Esophagus (tissue), 2 donors: Measurements from ENCODE around the gene NQO1. TPM values are rescaled to one million over a fixed set of nuclear protein-coding genes. Genes with fewer than 3 reads are reported as not detected.
"Not testable (repeated sequence)": the region's sequence is repeated elsewhere in the genome, so short reads cannot be mapped to it uniquely, and the experiment has no call there.

Source experiments
- H3K27ac ChIP-seq, 2 donors: one replicate each; pipeline ENCODE4 v1.5.1; 2013; ENCODE audit warnings: low read depth in 2 of 2, mild to moderate bottlenecking in 2 of 2, inconsistent platforms in 1 of 2, low read length in 1 of 2, moderate library complexity in 1 of 2
- H3K27me3 ChIP-seq, 2 donors: one replicate each; pipeline ENCODE4 v1.6.1; 2013; ENCODE audit warnings: low read length in 2 of 2, control low read depth in 1 of 2, mild to moderate bottlenecking in 1 of 2; ENCODE audit not compliant: insufficient read depth in 2 of 2, control insufficient read depth in 1 of 2
- H3K36me3 ChIP-seq, 2 donors: one replicate each; pipeline ENCODE4 v1.6.1; 2013; ENCODE audit warnings: low read length in 1 of 2; ENCODE audit not compliant: control insufficient read depth in 2 of 2, insufficient read depth in 2 of 2
- H3K4me1 ChIP-seq, 2 donors: one replicate each; pipeline ENCODE4 v1.6.1; 2013; ENCODE audit warnings: low read length in 1 of 2; ENCODE audit not compliant: control insufficient read depth in 2 of 2, insufficient read depth in 2 of 2
- H3K4me3 ChIP-seq, 2 donors: one replicate each; pipeline ENCODE4 v1.5.1; 2013; ENCODE audit warnings: low read length in 2 of 2, mild to moderate bottlenecking in 2 of 2, low read depth in 1 of 2, moderate library complexity in 1 of 2
- H3K9me3 ChIP-seq, 2 donors: one replicate each; pipeline ENCODE4 v1.6.1; 2013; ENCODE audit warnings: mild to moderate bottlenecking in 2 of 2, low read depth in 1 of 2, low read length in 1 of 2, moderate library complexity in 1 of 2; ENCODE audit not compliant: control insufficient read depth in 2 of 2, insufficient read depth in 1 of 2
- WGBS, 2 donors: extraction: QIAGEN DNeasy Blood & Tissue Kit; methylation state at CpG; one replicate each; pipeline ENCODE4 v1.1.7; 2013; 5-methylcytosine and 5-hydroxymethylcytosine counted together
- polyA plus RNA-seq, 2 donors: library from polyadenylated mRNA; stranded (reverse); fragments of 200-250 nt; gene quantifications; one replicate each; pipeline ENCODE4 v1.2.3, GENCODE V29; 2013
- donor health status: healthy with polysubstance abuse.
- donor health status: Bipolar disorder and iron deficiency.

NQO1 gene
- polyA plus RNA-seq, 2 donors, result 68.5 to 161 TPM

DNA sequence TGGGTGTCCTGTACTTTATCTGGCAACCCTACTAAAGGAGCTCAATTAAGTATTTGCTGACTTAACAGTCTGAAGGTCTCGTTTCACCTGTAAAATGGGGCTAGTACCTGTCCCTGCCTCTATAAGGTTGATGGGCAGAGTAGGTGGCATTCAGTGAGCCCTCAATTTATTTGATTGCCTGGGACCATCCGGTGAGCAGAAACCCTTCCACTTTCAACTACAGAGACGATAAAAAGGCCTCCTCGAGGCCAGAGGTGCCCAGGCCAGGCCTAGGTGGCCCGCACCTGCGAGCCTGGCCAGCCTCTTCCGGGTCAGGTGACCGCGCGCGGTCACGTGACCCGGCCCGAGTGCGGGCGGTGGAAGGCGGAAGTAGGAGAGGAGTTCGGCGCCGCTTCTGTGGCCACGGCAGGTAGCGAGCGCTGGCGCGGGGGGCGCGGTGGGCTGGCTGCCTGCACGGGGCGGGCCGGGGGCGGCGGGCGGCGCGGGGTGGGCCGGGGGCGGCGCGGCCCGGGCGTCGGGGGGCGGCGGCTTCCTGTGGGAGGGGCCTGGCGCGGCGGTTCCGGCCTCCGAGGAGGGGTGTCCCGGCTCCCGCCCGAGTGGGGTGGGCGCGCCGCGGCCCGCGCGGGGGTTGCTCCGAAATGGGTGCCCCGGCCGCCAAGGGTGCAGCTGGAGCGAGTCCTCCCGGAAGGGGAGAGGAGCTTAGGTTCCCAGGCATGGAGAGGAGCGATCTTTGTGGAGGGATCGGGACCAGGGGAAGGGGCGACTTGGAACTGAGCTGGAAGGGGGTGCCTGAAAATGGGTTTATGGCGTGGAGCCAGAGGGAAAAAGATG is 35.8 kb upstream of the NQO1 start, which contains the start of gene WWP2:
TSS of gene WWP2 (plus strand) at position 350 of the 831 bp plus-strand sequence. CDS start 24,679 bp downstream, outside the sequence.
- WGBS, 2 donors, result 0 to 1% methylated on average over 40 to 68 of the region's 68 CpGs

DNA sequence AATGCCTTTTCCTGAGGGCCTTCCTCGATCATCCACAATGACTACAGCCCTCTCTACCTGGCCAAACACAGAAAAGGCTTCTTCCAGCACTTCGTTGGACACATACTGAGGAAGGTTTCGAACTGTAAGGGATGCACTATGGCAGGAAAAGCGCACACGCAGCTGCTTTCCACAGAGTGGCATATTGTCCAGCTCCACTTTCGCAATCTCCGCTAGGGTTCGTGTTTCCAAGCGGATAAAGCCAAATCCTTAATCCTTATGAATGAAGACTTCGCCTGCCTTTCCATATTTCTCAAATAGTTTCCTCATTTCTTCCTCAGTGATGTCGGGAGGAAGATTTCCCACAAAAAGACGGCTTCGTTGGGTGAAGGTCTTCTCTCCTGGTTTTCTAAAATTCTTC is 31.0 kb upstream of the NQO1 start:
- not testable (repeated sequence) for H3K27ac ChIP-seq, H3K27me3 ChIP-seq, H3K4me3 ChIP-seq, H3K4me1 ChIP-seq, H3K9me3 ChIP-seq, H3K36me3 ChIP-seq
- 84 to 88% methylated on average over 13 of the region's 13 CpGs for WGBS, 2 donors

More for the DNA sequence above, 35.8 kb upstream of the NQO1 start, which contains the start of gene WWP2:
- H3K27ac ChIP-seq, result peak within 1 kb of the TSS; percentile 93 to 96
- no peaks in the 10 kb centered on the region for H3K27me3 ChIP-seq
- no peaks in the 10 kb centered on the region for H3K36me3 ChIP-seq
- H3K9me3 ChIP-seq, result no peaks in the 10 kb centered on the region
- no peaks in the 10 kb centered on the region for H3K4me1 ChIP-seq
- H3K4me3 ChIP-seq, result peak within 1 kb of the TSS; percentile 69 to 92

DNA sequence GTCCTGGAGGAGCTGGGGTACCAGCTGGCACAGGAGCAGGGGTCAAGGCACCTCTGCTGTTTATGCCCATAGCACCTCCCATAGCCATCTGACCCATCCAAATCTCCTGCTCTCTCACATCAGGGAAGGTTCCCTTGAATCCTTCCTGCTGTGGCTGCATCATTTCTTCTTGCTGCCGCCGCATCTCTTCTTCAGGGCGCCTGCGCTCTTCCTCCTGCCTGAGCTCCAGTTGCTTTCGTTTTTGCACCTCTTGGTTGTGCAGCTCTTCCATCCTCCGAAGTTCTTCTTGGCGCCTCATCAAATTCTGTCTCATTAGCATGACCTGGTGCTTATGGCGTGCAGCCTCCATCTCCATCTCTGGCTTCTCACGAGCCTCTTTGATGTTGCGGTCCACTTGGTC is 30.3 kb upstream of the NQO1 start:
- WGBS, 2 donors, result 89 to 94% methylated on average over 10 of the region's 10 CpGs
- Histone ChIP-seq H3K27me3 (no peaks in the 10 kb centered on the region), H3K36me3 (no peaks in the 10 kb centered on the region), H3K4me1 (no peaks in the 10 kb centered on the region), H3K27ac (no peak overlapping the region), H3K9me3 (no peaks in the 10 kb centered on the region), H3K4me3 (no peak overlapping the region)

DNA sequence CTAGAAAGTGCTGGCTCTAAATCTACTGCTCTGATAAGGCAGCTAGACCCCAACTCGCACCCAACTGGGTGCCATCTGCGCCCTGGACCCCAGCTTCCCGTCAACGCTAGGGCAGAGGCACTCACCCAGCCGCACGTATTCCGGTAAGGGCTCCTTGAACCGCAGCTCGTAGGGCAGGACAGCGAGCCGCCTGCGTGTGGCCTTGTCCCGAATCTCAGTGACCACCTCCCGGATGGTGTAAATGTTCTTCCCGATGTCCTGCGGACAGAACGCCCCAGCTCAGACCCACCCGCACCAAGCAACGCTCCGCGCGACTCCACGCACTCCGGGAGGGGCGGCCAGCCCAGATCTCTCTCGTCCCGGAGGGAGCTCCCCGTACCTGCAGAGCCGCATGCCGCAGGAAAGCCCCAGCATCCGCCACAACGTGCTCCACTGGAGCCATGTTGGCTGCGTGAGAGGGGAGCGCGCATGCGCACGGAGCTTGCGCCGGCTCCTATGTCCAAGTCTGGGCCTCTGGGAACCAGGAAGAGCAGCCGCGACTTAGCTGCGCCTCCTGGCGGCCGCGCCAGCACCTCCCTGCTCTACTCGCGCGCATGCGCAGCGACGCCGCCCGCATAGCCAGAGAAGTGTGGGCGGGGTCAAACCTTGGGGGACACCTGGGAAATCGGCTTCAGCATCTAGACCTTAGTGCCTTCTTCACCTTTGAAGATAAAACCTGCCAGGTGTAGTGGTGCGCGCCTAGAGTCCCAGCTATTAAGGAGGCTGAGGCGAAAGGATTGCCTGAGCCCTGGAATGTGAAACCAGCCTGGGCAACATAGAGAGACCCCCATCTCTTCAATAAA is 28.3 kb upstream of the NQO1 start, which contains the start of gene NOB1:
TSS of gene NOB1 (minus strand) at position 458 of the 842 bp plus-strand sequence. CDS start at position 442, 16 bp downstream.
- H3K27ac ChIP-seq, result peak within 1 kb of the TSS; percentile 47 to 83
- WGBS, 2 donors, result 0 to 1% methylated on average over 58 of the region's 58 CpGs
- H3K9me3 ChIP-seq, result no peaks in the 10 kb centered on the region
- H3K4me1 ChIP-seq, result no peaks in the 10 kb centered on the region
- no peaks in the 10 kb centered on the region for H3K27me3 ChIP-seq
- H3K36me3 ChIP-seq, result peaks cover 0 to 2% of the 10 kb centered on the region in 2 donors
- peak within 1 kb of the TSS; percentile 81 to 88 for H3K4me3 ChIP-seq

DNA sequence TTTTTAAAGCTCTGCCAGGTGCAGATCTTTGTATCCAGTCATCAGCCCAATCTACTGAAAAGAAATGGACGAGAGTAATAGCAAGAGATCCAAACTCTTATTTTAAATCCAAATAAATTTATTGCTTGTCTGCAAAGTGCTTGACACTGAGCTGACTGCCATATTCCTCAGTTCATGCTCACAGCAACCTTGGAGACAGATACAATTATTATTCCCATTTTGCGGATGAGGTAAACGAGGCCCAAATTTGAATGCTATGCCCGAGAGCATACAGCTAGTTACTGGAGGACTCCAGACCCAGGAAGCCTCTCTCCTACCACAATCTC is 27.7 kb upstream of the NQO1 start:
- Histone ChIP-seq H3K9me3 (no peaks in the 10 kb centered on the region), H3K27ac (peak overlapping the region; percentile 47 to 83), H3K4me1 (no peaks in the 10 kb centered on the region), H3K4me3 (peak overlapping the region; percentile 81 to 88), H3K27me3 (no peaks in the 10 kb centered on the region), H3K36me3 (peaks cover 2 to 3% of the 10 kb centered on the region in 2 donors)
- WGBS, 2 donors, result 8% methylated on average over 4 of the region's 4 CpGs

DNA sequence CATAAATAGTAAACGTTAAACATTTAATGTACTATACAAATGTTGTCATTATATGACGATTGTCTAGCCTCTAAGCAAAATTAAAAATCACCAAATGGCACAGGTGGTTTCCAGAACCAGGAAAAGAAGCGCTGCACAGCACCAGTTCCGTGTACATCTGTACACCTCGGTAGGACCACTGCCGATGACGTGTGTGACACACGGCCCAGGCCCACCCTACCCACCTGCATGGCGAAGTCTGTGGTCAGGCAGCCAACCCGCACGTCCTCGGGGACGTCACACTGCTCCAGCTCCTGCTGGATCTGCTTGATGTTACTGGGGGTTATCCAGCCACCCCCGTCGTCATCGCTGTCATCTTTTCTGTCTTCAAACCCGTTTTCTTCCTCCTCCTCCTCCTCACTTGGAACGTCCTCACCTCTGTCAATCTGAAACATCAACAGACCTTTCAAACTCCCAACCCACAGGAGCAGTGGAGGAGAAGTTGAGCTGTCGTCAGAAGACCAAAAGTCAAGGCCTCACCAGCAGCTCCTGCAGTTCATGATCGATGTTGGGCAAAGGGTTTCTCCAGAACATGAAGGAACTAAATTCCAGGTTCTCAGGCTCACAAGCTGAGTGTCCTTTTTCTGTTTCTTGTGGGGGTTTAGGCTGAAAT is 22.5 kb upstream of the NQO1 start:
- Histone ChIP-seq H3K36me3 (peaks cover 20 to 39% of the 10 kb centered on the region in 2 donors), H3K9me3 (no peaks in the 10 kb centered on the region), H3K4me1 (no peaks in the 10 kb centered on the region), H3K27me3 (no peaks in the 10 kb centered on the region), H3K4me3 (no peak overlapping the region), H3K27ac (no peak overlapping the region)
- WGBS, 2 donors, result 86 to 88% methylated on average over 20 of the region's 20 CpGs

DNA sequence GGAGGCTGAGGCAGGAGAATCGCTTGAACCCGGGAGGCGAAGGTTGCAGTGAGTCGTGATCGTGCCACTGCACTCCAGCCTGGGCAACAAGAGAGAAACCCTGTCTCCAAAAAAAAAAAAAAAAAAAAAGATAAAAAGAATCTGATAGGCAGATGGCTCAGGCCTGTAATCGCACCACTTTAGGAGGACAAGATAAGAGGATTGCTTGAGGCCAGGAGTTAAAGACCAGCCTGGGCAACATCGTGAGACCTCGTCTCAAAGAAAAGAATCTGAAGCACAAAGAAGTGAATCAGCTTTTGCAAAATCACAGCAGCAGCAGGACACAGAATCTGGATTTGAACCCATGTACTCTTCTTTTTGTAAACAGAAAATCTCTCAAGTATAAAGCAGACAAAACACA is 20.8 kb upstream of the NQO1 start:
- H3K27ac ChIP-seq, result no peak overlapping the region
- no peaks in the 10 kb centered on the region for H3K27me3 ChIP-seq
- 92 to 94% methylated on average over 8 of the region's 8 CpGs for WGBS, 2 donors
- H3K4me1 ChIP-seq, result peaks cover 0 to 4% of the 10 kb centered on the region in 2 donors
- no peaks in the 10 kb centered on the region for H3K9me3 ChIP-seq
- peaks cover 23 to 48% of the 10 kb centered on the region in 2 donors for H3K36me3 ChIP-seq
- H3K4me3 ChIP-seq, result no peak overlapping the region

DNA sequence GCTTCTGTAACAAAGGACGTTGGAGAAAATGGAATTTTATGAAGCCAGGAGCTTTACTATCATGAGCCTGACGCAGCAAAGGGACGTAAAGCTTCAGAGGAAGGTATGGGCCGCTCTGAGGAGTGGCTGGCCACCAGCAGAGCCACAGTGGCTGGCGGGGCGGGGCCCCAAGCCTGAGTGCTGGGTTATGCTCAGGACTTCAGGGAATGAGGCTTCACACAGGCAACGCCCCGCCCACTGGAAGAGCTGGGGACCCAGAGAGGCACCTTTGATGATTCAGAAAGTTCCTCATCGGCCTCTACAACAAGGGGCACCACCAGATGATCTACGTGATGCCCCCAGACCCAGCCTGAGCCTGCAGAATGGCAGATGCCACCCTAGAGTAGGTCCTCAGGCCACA is 19.6 kb upstream of the NQO1 start:
- H3K27ac ChIP-seq, result no peak overlapping the region
- no peaks in the 10 kb centered on the region for H3K27me3 ChIP-seq
- H3K36me3 ChIP-seq, result peaks cover 23 to 58% of the 10 kb centered on the region in 2 donors
- WGBS, 2 donors, result 82 to 88% methylated on average over 10 of the region's 10 CpGs
- H3K9me3 ChIP-seq, result no peaks in the 10 kb centered on the region
- no peak overlapping the region for H3K4me3 ChIP-seq
- peaks cover 0 to 6% of the 10 kb centered on the region in 2 donors for H3K4me1 ChIP-seq

DNA sequence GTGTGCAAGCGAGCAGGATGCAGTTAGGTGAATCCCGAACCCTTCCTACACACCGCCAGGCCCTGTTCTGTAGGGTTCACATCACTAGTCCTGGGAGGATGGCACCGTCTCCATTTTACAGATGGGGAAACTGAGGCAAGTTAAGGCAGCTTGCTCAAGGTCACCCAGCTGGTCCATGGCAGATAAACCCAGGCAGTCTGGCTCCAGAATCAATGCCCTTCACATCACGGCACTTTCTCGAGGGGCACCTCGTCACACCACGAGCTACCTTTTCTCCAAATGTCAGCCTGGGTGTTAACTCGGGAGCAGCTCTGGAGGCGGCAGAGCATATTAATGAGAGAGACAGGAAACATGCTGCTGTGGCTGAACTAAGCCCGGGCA is 18.9 kb upstream of the NQO1 start:
- Histone ChIP-seq H3K9me3 (no peaks in the 10 kb centered on the region), H3K27me3 (no peaks in the 10 kb centered on the region), H3K27ac (no peak overlapping the region), H3K4me1 (peaks cover 0 to 6% of the 10 kb centered on the region in 2 donors), H3K4me3 (no peak overlapping the region), H3K36me3 (peaks cover 23 to 60% of the 10 kb centered on the region in 2 donors)
- WGBS, 2 donors, result 96 to 98% methylated on average over 11 of the region's 11 CpGs
